ENCODE data around the gene YRDC.
"Not testable (repeated sequence)": the region's sequence is repeated elsewhere in the genome, so short reads cannot be mapped to it uniquely, and the experiment has no call there.

Gene YRDC

GRCh38 chr1:37771440-37771839 is 36.6 kb downstream of the YRDC start:
- not testable (repeated sequence) for DNase-seq (ENCODE audit: low read depth, low spot score)

GRCh38 chr1:37767488-37767887 is 40.5 kb downstream of the YRDC start:
- no peak for DNase-seq (ENCODE audit: low read depth, low spot score)

GRCh38 chr1:37765916-37766664 is 41.9 kb downstream of the YRDC start:
- no peak for DNase-seq (ENCODE audit: low read depth, low spot score)

GRCh38 chr1:37764888-37765441 is 43.0 kb downstream of the YRDC start, which contains the start of gene EPHA10:
Gene EPHA10, minus strand, starts transcription at chr1:37765120. Its CDS starts 54 bp downstream, at chr1:37765066.
- DNase-seq (ENCODE audit: low read depth, low spot score) = no peak

GRCh38 chr1:37764414-37764825 is 43.6 kb downstream of the YRDC start:
- DNase-seq (ENCODE audit: low read depth, low spot score) = no peak

- DNase-seq (ENCODE audit: low read depth, low spot score) = no peak
These were observed 44.1 kb downstream of the YRDC start for GRCh38 chr1:37763791-37764413.

GRCh38 chr1:37762516-37762915 is 45.5 kb downstream of the YRDC start:
- no peak for DNase-seq (ENCODE audit: low read depth, low spot score)

GRCh38 chr1:37761416-37762095 is 46.5 kb downstream of the YRDC start:
- DNase-seq (ENCODE audit: low read depth, low spot score) = no peak

GRCh38 chr1:37759451-37759850 is 48.6 kb downstream of the YRDC start:
- no peak for DNase-seq (ENCODE audit: low read depth, low spot score)

GRCh38 chr1:37755951-37756560 is 52.0 kb downstream of the YRDC start:
- DNase-seq (ENCODE audit: low read depth, low spot score) = no peak

- no peak for DNase-seq (ENCODE audit: low read depth, low spot score)
These were observed 52.7 kb downstream of the YRDC start for GRCh38 chr1:37755290-37755689.

GRCh38 chr1:37753473-37754321 is 54.3 kb downstream of the YRDC start:
- DNase-seq (ENCODE audit: low read depth, low spot score) = no peak

Measured in activated CD4-positive, CD25-positive, alpha-beta regulatory T cell treated with anti-CD3 and anti-CD28 coated beads, Interleukin-2, amount 50 U/mL, for 16 hours (primary cell).